ENCODE results near the gene MINDY3. TPM values are rescaled to one million over a fixed set of nuclear protein-coding genes. Genes with fewer than 3 reads are reported as not detected.

Gene MINDY3
- polyA plus RNA-seq, 1 donor, result 28.9 TPM

GRCh38 chr10:15730341-15730740 lies 130.0 kb downstream of the MINDY3 start:
- DNase-seq, result no peak

- no peak for DNase-seq
These were observed 130.4 kb downstream of the MINDY3 start for GRCh38 chr10:15729890-15730289.

Other genes with a start within 250 kb of the MINDY3 start
- gene ITGA8, start 140.6 kb downstream of the MINDY3 start, polyA plus RNA-seq (ENCODE audit: insufficient read length), result 6.6 TPM

Measured in hindlimb muscle (tissue), 1 donor.